GM12864 (cell line): ENCODE results near the gene SLC4A1AP.

Experiments used
- DNase-seq: peaks from one replicate; pipeline ENCODE4 v3.0.0-alpha.2; 2011; ENCODE audit warnings: low read depth
- H3K4me3 ChIP-seq: 2 replicates; pipeline ENCODE4 v1.5.1; 2011; ENCODE audit warnings: mild to moderate bottlenecking, low read depth, low read length, control low read depth
- CTCF ChIP-seq: IDR thresholded peaks from 2 replicates; pipeline ENCODE4 v1.5.1; 2011; ENCODE audit warnings: low read depth, mild to moderate bottlenecking, moderate library complexity, low read length, control low read depth, inconsistent platforms; ENCODE audit errors: missing control alignments

SLC4A1AP gene

DNA sequence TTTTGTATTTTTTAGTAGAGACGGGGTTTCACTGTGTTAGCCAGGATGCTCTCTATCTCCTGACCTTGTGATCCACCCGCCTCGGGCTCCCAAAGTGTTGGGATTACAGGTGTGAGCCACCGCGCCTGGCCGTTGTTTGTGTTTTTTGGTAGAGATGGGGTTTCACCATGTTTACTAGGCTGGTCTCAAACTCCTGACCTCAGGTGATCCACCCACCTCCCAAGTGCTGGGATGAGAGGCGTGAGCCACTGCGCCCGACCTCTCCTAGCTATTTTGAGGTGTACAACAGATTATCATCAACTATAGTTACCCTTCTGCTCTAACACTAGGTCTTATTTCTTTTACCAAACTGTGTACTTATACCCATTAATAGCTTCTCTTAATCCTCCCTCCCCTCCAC is 78.9 kb downstream of the SLC4A1AP start:
- DNase-seq, result no peak
- no peak for TF ChIP-seq CTCF

More for the DNA sequence above, 78.9 kb downstream of the SLC4A1AP start:
- H3K4me3 ChIP-seq, result no peak overlapping the region
